Peyer's patch (tissue), 4 donors: ENCODE results near the gene PXK. TPM values are rescaled to one million over a fixed set of nuclear protein-coding genes. Genes with fewer than 3 reads are reported as not detected.

Experiments
- DNase-seq, 3 donors: peaks; one replicate each; pipeline ENCODE4 v3.0.0-alpha.2; 2017 to 2019
- H3K27ac ChIP-seq, 4 donors: fragments of 200-600 bp; sonication (generic); one replicate each; pipeline ENCODE4 v1.5.1; 2016 to 2019
- H3K27me3 ChIP-seq, 2 donors: fragments of 200-600 bp; sonication (generic); one replicate each; pipeline ENCODE4 v1.5.1; 2019
- H3K36me3 ChIP-seq, 3 donors: fragments of 200-600 bp; sonication (generic); one replicate each; pipeline ENCODE4 v1.5.1; 2016 to 2019
- H3K4me1 ChIP-seq, 4 donors: fragments of 200-600 bp; sonication (generic); one replicate each; pipeline ENCODE4 v1.5.1; 2016 to 2019
- H3K4me3 ChIP-seq, 4 donors: fragments of 200-600 bp; sonication (generic); 1 replicate in 3 of 4; 2 replicates in 1 of 4; pipeline ENCODE4 v1.5.1; 2016 to 2019; ENCODE audit warnings: mild to moderate bottlenecking in 1 of 4
- H3K9me3 ChIP-seq, 4 donors: fragments of 200-600 bp; sonication (generic); one replicate each; pipeline ENCODE4 v1.5.1; 2016 to 2019; ENCODE audit warnings: mild to moderate bottlenecking in 1 of 4
- POLR2A ChIP-seq, 2 donors: fragments of 450-650 bp; IDR thresholded peaks; one replicate each; pipeline ENCODE4 v1.5.1; 2017; ENCODE audit warnings: antibody characterized with exemption in 2 of 2, mild to moderate bottlenecking in 2 of 2, moderate library complexity in 2 of 2
- total RNA-seq, 4 donors: library from RNA; depleted of rRNA; stranded (reverse); fragments of >200 nt; gene quantifications; one replicate each; pipeline ENCODE4 v1.1.0, GENCODE V29; 2016
- TF ChIP-seq, protein P1 (sequence below), 6 experiments: fragments of 450-650 bp in 4 of 6; fragments of 200-600 bp in 2 of 6; sonication (generic) in 1 of 6; IDR thresholded peaks; one replicate each; pipeline ENCODE4 v1.5.1; 2017 to 2019; ENCODE audit warnings: antibody characterized with exemption in 6 of 6, mild to moderate bottlenecking in 3 of 6, moderate library complexity in 1 of 6

The PXK gene
- total RNA-seq, 4 donors from 2014 or later: 15.3 to 73.4 (median 28.4) TPM

DNA sequence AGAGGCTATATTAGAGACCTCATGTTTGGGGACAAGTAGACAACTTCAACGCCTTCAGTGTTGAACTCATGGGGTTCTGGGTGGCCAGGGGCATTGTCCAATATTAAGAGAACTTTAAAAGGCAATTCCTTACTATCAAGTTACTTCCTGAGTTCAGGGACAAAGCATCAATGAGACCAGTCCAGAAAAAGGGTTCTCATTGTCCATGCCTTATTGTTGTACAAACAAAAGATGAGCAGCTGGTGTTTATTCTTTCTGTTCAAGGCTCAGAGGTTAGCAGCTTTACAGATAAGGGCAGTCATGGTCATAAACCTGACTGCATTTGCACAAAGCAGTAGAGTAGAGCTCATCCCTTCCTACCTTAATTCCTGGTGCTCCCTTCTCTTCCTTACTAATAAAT is 119.5 kb downstream of the PXK start:
- Histone ChIP-seq H3K9me3 (peaks cover 0 to 11% (median 0%) of the 10 kb centered on the region in 4 donors), H3K4me1 (no peaks in the 10 kb centered on the region), H3K4me3 (no peak overlapping the region), H3K27me3 (no peaks in the 10 kb centered on the region), H3K27ac (no peak overlapping the region), H3K36me3 (no peaks in the 10 kb centered on the region)
- TF ChIP-seq POLR2A (IDR thresholded peaks at IDR 0.05): no peak
- TF ChIP-seq, protein P1, sequence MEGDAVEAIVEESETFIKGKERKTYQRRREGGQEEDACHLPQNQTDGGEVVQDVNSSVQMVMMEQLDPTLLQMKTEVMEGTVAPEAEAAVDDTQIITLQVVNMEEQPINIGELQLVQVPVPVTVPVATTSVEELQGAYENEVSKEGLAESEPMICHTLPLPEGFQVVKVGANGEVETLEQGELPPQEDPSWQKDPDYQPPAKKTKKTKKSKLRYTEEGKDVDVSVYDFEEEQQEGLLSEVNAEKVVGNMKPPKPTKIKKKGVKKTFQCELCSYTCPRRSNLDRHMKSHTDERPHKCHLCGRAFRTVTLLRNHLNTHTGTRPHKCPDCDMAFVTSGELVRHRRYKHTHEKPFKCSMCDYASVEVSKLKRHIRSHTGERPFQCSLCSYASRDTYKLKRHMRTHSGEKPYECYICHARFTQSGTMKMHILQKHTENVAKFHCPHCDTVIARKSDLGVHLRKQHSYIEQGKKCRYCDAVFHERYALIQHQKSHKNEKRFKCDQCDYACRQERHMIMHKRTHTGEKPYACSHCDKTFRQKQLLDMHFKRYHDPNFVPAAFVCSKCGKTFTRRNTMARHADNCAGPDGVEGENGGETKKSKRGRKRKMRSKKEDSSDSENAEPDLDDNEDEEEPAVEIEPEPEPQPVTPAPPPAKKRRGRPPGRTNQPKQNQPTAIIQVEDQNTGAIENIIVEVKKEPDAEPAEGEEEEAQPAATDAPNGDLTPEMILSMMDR (IDR thresholded peaks at IDR 0.05): no peak
- DNase-seq: no peak

DNA sequence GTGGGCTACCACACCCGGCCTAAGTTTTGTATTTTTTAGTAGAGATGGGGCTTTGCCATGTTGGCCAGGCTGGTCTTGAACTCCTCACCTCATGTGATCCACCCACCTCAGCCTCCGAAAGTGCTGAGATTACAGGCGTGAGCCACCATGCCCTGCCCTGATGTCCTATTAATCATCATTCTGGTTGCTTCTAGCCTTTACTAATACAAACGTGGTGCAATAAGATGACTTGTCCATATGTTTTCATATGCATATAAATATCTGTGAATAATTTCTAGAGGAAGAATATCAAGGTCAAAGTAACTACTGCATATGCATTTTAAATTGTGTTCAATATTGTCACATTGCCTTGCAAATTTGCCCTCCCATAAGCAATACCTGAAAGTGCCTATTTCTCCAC is 126.5 kb downstream of the PXK start:
- Histone ChIP-seq H3K4me3 (no peak overlapping the region), H3K9me3 (peaks cover 0 to 7% (median 0%) of the 10 kb centered on the region in 4 donors), H3K4me1 (peaks cover 0 to 9% (median 2%) of the 10 kb centered on the region in 4 donors), H3K27ac (no peak overlapping the region), H3K27me3 (no peaks in the 10 kb centered on the region), H3K36me3 (no peaks in the 10 kb centered on the region)
- TF ChIP-seq, protein P1 (IDR thresholded peaks at IDR 0.05): no peak
- no peak for TF ChIP-seq POLR2A (IDR thresholded peaks at IDR 0.05)
- no peak for DNase-seq

DNA sequence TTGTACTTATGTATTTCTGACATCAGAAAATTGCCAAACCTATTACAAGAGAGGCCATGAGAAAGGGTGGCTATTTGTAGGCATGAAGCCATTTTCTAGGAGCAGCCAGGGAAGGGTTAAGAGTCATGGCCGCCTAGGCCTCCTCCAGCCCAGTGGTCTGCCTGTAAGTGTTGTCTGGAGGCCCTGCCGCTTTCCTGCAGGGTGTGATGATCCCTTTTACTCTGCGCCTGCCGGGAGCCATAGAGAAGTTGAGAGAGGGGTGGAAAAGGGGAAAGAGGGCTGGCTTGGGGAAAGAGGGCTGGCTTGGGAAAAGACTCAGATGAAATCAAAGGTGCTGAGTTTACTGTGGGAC is 130.1 kb downstream of the PXK start:
- no peak for TF ChIP-seq POLR2A (IDR thresholded peaks at IDR 0.05)
- TF ChIP-seq, protein P1 (IDR thresholded peaks at IDR 0.05): no peak
- Histone ChIP-seq H3K9me3 (no peaks in the 10 kb centered on the region), H3K36me3 (no peaks in the 10 kb centered on the region), H3K27ac (no peak overlapping the region), H3K4me1 (peaks cover 0 to 9% (median 2%) of the 10 kb centered on the region in 4 donors), H3K4me3 (no peak overlapping the region), H3K27me3 (no peaks in the 10 kb centered on the region)
- no peak for DNase-seq

DNA sequence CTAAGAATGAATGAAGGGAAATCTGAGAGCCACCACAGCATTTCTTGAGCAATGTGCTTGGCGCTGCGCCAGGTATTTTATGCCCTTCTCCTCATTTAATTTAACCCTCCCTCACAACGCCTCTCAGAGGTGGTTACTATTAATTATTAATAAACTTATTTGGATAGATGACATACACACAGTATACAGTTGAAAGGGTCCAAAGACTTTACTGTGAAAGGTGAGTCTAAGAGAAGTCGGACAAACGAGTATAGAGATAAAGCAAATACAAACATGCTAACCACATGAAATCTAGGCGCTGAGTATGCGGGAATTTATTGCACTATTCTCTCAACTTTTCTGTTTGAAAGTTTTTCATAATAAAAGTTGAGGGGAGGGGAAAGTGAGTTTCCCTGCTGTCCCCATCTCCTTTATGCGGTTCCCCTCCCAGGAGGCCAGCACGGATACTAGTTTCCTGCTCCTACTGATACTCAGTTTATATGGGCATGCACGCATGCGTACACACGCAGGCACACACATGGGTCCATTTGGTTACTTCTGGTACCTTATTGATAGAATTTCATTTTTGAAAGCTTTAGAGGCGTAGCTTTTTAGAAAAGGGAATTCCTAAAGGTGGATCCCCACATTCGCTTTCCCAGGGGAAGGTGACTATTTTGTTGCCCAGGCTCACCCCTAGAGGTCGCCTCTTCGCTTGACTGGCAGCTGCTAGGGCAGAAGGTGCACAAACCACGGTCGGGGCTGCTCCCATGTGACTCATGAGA is 130.7 kb downstream of the PXK start:
- Histone ChIP-seq H3K27me3 (no peaks in the 10 kb centered on the region), H3K36me3 (no peaks in the 10 kb centered on the region), H3K4me1 (peaks cover 0 to 9% (median 2%) of the 10 kb centered on the region in 4 donors), H3K27ac (peak overlapping the region in 1 of 4 donors; percentile 14), H3K9me3 (no peaks in the 10 kb centered on the region), H3K4me3 (peak overlapping the region in 2 of 4 donors; percentile 17 to 37)
- TF ChIP-seq, protein P1 (IDR thresholded peaks at IDR 0.05): peak; percentile 43 to 84 (median 73)
- no peak for TF ChIP-seq POLR2A (IDR thresholded peaks at IDR 0.05)
- peak; percentile 70 to 89 (median 72) for DNase-seq

DNA sequence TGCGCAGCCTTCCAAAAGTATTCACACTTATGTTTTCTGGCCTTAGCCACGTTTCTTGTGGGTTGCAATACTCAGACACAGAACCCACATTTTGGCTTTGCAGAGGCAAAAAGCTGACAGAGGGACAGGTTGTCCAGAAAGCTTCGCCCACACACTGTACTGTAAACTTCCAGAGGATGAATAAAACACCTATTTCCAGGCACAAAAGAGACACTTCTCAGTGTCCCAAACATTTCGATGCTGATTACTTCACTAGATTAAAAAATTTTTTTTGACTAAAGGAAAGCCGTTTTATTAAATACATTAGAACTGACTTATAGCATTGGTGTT is 131.2 kb downstream of the PXK start:
- no peaks in the 10 kb centered on the region for H3K36me3 ChIP-seq
- H3K27me3 ChIP-seq: no peaks in the 10 kb centered on the region
- no peak for DNase-seq
- H3K4me1 ChIP-seq: peaks cover 0 to 9% (median 2%) of the 10 kb centered on the region in 4 donors
- H3K4me3 ChIP-seq: peak overlapping the region in 1 of 4 donors; percentile 37
- no peak overlapping the region for H3K27ac ChIP-seq
- H3K9me3 ChIP-seq: no peaks in the 10 kb centered on the region
- TF ChIP-seq, protein P1 (IDR thresholded peaks at IDR 0.05): no peak
- no peak for TF ChIP-seq POLR2A (IDR thresholded peaks at IDR 0.05)
